ENCODE results near the gene TMEM168. TPM values are rescaled to one million over a fixed set of nuclear protein-coding genes. Genes with fewer than 3 reads are reported as not detected.

The TMEM168 gene
- total RNA-seq, 1 donor from 2014 or later: 24.9 TPM

DNA sequence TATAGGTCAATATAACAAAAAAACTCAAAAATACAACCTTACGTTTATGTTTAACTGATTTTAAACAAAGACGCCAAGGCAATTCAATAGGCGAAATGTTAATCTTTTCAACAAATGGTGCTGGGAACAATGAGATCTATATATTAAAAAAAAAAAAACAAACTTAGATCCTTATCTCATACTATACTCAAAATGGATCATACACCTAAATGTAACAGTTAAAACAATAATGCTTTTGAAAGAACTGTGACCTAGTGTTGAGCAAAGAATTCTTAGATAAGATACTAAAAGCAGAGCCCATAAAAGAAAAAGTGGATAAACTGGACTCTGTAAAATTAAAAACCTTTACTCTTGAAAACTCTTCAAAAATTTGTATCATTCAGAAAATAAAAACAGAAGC, 8.6 kb downstream of the TMEM168 start:
- Histone ChIP-seq H3K36me3 (peaks cover 25% of the 10 kb centered on the region), H3K4me1 (no peaks in the 10 kb centered on the region), H3K4me3 (no peak overlapping the region), H3K27me3 (ENCODE audit: low read depth) (no peaks in the 10 kb centered on the region), H3K27ac (no peak overlapping the region), H3K9me3 (no peaks in the 10 kb centered on the region)
- no peak for DNase-seq
- TF ChIP-seq, protein P1, sequence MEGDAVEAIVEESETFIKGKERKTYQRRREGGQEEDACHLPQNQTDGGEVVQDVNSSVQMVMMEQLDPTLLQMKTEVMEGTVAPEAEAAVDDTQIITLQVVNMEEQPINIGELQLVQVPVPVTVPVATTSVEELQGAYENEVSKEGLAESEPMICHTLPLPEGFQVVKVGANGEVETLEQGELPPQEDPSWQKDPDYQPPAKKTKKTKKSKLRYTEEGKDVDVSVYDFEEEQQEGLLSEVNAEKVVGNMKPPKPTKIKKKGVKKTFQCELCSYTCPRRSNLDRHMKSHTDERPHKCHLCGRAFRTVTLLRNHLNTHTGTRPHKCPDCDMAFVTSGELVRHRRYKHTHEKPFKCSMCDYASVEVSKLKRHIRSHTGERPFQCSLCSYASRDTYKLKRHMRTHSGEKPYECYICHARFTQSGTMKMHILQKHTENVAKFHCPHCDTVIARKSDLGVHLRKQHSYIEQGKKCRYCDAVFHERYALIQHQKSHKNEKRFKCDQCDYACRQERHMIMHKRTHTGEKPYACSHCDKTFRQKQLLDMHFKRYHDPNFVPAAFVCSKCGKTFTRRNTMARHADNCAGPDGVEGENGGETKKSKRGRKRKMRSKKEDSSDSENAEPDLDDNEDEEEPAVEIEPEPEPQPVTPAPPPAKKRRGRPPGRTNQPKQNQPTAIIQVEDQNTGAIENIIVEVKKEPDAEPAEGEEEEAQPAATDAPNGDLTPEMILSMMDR (IDR thresholded peaks at IDR 0.05): no peak
- no peak for ATAC-seq
- intact Hi-C loops (cut with DNase I): no loop called here

DNA sequence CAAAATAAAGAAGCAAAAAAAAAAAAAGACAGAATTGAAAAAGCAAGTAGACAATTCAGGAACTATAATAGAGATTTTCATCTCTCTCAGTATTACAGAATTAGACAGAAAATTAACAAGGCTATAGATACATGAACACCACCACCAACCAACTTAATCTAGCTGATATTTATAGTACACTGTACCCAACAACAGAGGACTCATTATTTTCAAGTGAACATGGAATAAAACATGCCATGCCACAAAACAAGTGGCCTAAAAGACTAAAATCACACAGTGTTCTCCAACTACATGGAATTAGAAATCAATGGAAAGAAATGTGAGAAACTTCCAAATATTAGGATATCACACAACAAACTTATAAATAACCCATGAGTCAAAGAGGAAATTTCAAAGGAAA, 9.1 kb downstream of the TMEM168 start:
- Histone ChIP-seq H3K4me3 (no peak overlapping the region), H3K4me1 (no peaks in the 10 kb centered on the region), H3K36me3 (peaks cover 25% of the 10 kb centered on the region), H3K9me3 (no peaks in the 10 kb centered on the region), H3K27ac (no peak overlapping the region), H3K27me3 (ENCODE audit: low read depth) (no peaks in the 10 kb centered on the region)
- intact Hi-C loops (cut with DNase I): no loop called here
- no peak for DNase-seq
- TF ChIP-seq, protein P1 (IDR thresholded peaks at IDR 0.05): no peak
- no peak for ATAC-seq

DNA sequence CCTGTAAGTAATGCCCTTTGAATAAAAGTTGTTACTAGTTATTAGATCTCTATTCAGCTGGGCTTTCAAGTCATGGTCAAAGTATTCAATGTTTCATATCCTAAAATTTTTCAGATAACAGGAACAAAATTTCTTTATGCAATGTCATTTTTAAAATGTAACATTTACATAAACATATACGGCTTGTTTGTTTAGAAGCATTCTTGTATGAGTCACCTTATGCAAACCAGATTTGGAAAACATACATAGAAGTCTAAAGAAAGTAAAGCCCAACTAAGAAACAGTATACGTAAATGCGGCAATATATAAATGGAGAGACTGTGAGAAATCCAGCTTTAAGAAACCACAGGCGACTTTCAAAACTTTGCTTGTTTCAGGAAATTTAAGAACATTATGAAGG, 10.5 kb downstream of the TMEM168 start:
- intact Hi-C loops (cut with DNase I): no loop called here
- no peak for ATAC-seq
- H3K4me3 ChIP-seq: no peak overlapping the region

DNA sequence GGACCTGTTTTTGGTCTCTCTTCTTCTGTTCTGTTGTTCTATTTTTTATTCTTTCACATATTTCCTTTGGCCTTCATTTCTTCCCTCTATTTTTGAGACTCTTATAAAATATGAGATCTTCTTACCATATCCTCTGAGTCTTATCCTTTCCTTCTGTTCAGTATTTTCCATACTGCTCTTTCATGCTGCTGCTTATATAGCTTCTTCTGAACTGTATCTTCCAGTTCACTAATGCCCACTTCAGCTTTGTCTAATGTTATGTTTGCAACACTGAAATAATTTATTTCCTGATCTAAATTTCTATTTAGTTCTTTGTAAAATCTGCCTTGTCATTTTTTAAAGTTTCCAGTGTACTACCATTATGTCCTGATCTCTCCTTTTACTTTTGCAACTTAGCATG, 12.8 kb downstream of the TMEM168 start:
- DNase-seq (no peak), ATAC-seq (no peak)
- no peak overlapping the region for H3K27ac ChIP-seq
- peaks cover 14% of the 10 kb centered on the region for H3K36me3 ChIP-seq
- intact Hi-C loops (cut with DNase I): no loop called here
- H3K27me3 ChIP-seq (ENCODE audit: low read depth): no peaks in the 10 kb centered on the region
- TF ChIP-seq, protein P1 (IDR thresholded peaks at IDR 0.05): no peak
- no peak overlapping the region for H3K4me3 ChIP-seq
- no peaks in the 10 kb centered on the region for H3K9me3 ChIP-seq
- no peaks in the 10 kb centered on the region for H3K4me1 ChIP-seq

More for the DNA sequence above, 10.5 kb downstream of the TMEM168 start:
- TF ChIP-seq, protein P1 (IDR thresholded peaks at IDR 0.05): no peak
- Histone ChIP-seq H3K27me3 (ENCODE audit: low read depth) (no peaks in the 10 kb centered on the region), H3K4me1 (no peaks in the 10 kb centered on the region), H3K9me3 (no peaks in the 10 kb centered on the region), H3K27ac (no peak overlapping the region), H3K36me3 (peaks cover 25% of the 10 kb centered on the region)
- no peak for DNase-seq

DNA sequence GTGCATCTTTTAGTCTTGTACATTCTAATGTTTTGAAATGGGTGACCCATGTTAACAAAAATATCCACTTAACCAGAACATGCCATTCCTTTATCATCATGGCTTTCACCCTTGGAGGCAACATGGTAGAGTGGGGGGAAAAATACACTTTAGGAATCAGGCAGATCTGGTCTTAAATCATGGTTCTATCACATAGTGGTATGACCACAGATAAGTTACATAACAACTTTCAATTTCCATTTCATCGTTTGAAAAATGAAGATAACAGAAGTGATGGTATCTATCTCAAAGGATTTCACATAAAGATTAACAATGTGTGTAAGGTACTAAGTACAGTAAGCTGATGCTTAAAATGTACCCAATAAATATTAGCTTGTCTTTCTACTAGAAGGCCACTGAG, 19.0 kb downstream of the TMEM168 start:
- no peak overlapping the region for H3K27ac ChIP-seq
- ATAC-seq (no peak), DNase-seq (no peak)
- no peak overlapping the region for H3K4me3 ChIP-seq
- no peaks in the 10 kb centered on the region for H3K9me3 ChIP-seq
- TF ChIP-seq, protein P1 (IDR thresholded peaks at IDR 0.05): no peak
- no peaks in the 10 kb centered on the region for H3K4me1 ChIP-seq
- peaks cover 5% of the 10 kb centered on the region for H3K36me3 ChIP-seq
- intact Hi-C loops (cut with DNase I): no loop called here
- H3K27me3 ChIP-seq (ENCODE audit: low read depth): no peaks in the 10 kb centered on the region

DNA sequence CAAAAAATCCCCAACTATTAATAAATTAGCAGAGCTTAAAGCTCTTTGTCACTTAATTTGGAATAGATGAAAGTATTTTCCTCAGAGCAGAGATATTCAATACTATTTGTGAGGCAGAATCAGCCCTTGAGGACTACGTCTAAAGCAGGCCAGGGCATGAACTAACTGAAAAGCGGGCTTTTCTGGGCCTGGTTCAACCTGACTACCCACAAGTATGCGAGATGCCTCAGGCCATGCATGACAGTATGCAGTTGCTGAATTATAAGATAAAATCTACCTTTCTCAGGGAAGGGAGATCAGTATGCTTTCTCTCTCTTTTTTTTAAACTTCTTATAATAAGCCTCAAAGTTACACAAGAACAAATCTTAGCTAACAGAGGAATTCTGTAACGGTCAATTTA, 20.1 kb downstream of the TMEM168 start:
- no peaks in the 10 kb centered on the region for H3K4me1 ChIP-seq
- ATAC-seq (no peak), DNase-seq (no peak)
- intact Hi-C loops (cut with DNase I): no loop called here
- no peak overlapping the region for H3K4me3 ChIP-seq
- no peak overlapping the region for H3K27ac ChIP-seq
- H3K36me3 ChIP-seq: peaks cover 5% of the 10 kb centered on the region
- TF ChIP-seq, protein P1 (IDR thresholded peaks at IDR 0.05): no peak
- H3K9me3 ChIP-seq: no peaks in the 10 kb centered on the region
- H3K27me3 ChIP-seq (ENCODE audit: low read depth): no peaks in the 10 kb centered on the region
